Erythroblast (primary cell): Measurements from ENCODE around the gene AAK1.

Experiments used
- GATA1 ChIP-seq: IDR thresholded peaks from 2 replicates; pipeline ENCODE4 v1.6.1; 2011; ENCODE audit warnings: low read depth, mild to moderate bottlenecking, control low read depth, low read length, moderate library complexity
- POLR2A ChIP-seq: IDR thresholded peaks from 2 replicates; pipeline ENCODE4 v1.6.1; 2011; ENCODE audit warnings: mild to moderate bottlenecking, low read length

DNA sequence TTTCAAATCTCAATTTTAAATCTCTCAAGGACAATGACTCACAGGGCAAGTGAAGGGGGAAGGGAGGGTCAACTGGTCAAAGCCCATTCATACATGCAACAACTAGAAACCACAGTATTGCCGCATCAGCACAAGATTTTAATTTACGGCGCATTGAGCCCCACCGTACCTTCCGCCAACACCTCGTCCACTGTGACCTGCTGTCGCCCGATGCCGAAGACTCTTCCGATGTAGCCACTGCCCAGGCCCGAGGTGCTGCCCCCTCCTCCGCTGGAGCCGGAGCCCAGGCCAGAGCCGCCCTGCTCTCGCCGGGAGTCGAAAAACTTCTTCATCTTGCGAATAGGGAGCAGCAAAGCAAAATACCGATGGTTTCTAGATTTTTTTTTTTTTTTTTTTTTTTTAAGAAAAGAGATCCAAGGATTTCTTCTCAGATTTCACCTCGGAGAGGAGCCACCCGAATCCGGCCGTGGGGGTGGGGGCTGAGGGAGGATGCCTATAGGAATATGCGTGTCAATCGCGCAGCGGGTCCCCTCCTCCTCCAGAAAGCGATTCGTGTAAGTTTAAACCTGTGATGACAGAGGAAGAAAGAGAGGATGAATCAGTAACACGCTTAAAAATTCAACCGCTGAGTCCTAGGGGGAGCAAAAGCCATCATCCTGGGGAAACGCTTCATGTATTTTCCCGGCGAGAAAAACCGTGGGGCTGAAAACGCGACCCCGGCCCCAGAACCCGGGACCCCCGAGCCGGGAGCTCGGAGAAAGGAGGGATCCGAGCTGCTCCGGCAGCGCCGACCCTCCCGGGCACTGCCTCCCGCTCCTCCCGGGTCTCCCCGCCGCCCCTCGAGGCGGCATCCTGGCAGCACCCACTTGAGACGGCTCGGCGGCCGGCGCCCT, 584 bp downstream of the AAK1 start:
- TF ChIP-seq POLR2A (no peak), GATA1 (no peak)
